HUDEP-2 (cell line): ENCODE measurements around the gene PERM1.
"Not testable (repeated sequence)": the region's sequence is repeated elsewhere in the genome, so short reads cannot be mapped to it uniquely, and the experiment has no call there.

Source experiments
- DNase-seq, 76 experiments: peaks; one replicate each; lab custom pipeline; 2025; ENCODE audit not compliant: unreplicated experiment in 76 of 76; lab: John Stamatoyannopoulos, UW

Gene PERM1

DNA sequence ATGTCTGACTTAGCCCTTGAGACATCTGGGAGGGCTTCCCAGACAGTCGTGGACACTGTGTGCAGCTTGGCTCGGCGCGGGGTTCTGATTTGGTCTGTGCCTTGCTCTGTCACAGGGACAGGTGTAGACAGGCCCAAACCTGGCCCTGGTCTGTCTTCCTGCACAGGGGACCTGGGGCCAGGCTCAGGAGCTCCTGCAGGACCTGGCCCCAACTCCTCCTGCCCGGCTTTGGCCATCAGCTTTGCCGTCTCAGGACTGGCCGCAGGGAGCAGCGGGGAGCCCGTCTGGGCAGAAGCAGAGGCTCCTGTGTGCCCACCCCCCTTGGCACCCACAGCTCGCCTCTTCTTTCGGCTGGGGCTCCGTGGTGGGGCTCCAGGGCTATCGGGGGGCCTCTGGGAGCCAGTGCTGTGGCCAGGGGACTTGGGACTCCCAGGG is 1.7 kb downstream of the PERM1 start:
- no peak for DNase-seq

DNA sequence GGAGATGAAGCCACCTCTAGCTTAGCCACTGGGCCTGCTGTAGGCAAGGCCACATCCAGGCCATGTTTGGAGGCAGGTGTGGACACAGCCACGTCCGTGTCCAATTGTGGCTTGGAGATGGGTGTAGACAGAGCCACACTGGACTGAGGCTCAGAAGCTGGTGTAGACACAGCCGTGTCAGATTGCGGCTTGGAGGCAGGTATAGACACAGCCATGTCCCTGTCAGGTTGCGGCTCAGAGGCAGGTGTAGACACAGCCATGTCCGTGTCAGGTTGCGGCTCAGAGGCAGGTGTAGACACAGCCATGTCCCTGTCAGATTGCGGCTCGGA is 2.2 kb downstream of the PERM1 start:
- no peak for DNase-seq

DNA sequence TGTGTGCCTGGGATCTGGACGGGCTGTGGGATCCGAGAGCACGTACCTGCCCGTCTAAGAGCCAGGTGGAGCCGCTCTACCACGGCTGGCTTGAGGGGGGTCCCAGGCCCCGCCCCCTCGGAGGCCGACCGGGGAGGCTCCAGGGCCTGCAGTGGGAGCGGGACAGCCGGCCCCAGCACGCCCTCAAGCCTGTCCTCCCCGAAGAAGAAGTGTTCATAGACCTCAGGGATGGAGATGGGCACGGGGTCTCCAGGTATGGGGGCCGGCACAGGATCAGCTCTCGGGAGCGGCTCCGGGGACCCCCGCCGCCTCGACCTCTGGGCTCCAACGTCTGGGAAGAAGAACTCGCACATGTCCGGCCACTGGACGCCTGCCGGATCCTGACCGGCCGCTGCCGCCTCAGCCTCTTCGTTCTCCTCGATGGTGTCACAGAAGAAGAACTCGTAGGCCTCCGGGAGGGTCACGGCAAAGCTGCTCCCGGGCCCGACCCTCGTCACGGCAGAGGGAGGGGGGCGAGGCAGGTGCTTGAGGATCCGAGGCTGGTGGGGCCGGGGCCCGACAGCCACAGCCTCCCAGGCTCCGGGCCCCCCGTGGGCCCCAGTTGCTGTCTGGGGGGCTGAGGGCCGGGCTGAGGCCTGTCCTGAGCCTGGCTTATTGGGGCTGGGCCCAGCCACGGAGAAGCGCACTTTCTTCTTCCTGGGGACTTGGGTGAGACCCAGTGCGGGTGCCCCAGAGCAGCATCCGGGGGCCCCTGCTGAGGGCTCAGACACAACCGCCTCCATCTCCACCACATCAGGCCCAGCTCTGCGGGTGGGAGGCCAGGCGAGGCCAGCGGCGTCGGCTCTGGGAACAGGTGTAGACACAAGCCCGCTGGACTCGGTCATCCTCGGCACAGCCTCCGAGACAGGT is 2.8 kb downstream of the PERM1 start:
- no peak for DNase-seq

- no peak for DNase-seq
Observed at GRCh38 chr1:978069-978834, 3.6 kb downstream of the PERM1 start.

GRCh38 chr1:976791-977190 is 5.1 kb downstream of the PERM1 start:
- not testable (repeated sequence) for DNase-seq

DNA sequence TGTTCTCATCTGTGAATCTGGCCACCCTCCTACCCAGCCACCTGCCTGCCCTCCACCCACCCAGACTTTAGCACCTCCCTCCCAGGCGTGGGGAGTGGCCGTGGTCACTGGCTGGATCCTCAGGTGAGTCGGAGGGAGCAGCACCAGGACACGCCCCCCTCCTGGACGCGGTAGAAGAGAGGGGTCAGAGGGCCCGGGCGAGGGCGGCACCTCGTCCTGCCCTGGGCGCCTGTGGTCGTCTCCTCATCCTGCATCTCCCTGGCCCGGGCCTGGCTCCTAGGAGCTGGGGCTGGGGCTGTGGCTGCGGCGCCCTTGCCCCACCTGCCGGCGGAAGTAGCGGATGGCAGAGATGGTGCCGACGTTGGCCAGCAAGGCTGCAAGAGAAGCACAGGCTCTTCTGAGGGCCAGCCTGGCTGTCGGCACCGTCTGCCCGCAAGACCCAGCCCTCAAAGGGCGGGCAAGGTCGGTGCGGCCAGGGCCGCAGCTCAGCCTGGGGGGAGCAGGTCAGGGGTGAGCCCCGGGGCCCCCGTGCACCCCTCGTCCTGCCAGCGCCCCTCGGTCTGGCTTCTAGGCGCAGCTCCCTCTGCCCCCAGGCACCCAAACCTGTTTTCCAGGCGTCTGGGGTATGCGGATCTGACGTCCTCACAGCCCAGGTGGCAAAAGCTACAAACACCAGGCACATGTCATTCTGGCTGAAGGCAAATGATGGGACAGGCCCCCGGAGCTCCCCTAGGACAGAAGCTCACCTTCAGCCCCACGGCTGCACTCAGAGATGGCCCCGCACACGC is 5.8 kb downstream of the PERM1 start:
- peak in 51 of 76 experiments; percentile 3 to 66 (median 36) for DNase-seq

DNA sequence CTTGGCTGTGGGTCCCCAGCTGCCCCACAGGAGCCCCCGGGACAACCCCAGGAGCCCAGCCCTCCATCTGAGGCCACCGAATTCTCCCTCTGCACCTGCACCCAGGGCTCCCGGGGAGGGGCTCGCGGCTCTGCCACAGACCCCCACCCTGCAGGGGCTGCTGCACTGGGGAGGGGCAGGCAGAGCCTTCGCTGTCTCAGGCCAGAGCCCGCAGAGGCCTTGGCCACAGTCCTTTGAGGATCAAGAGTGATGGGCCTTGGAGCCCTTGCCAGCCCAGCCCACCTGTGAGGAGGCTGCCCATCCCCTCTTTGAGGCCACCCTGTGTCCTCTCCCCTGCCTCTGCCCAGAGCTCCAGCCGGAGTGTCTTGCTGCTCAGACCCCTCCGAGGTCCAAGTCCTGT is 6.5 kb downstream of the PERM1 start:
- no peak for DNase-seq

GRCh38 chr1:974687-975328 is 7.1 kb downstream of the PERM1 start:
- no peak for DNase-seq

- no peak for DNase-seq
Observed at GRCh38 chr1:974293-974640, 7.6 kb downstream of the PERM1 start.

DNA sequence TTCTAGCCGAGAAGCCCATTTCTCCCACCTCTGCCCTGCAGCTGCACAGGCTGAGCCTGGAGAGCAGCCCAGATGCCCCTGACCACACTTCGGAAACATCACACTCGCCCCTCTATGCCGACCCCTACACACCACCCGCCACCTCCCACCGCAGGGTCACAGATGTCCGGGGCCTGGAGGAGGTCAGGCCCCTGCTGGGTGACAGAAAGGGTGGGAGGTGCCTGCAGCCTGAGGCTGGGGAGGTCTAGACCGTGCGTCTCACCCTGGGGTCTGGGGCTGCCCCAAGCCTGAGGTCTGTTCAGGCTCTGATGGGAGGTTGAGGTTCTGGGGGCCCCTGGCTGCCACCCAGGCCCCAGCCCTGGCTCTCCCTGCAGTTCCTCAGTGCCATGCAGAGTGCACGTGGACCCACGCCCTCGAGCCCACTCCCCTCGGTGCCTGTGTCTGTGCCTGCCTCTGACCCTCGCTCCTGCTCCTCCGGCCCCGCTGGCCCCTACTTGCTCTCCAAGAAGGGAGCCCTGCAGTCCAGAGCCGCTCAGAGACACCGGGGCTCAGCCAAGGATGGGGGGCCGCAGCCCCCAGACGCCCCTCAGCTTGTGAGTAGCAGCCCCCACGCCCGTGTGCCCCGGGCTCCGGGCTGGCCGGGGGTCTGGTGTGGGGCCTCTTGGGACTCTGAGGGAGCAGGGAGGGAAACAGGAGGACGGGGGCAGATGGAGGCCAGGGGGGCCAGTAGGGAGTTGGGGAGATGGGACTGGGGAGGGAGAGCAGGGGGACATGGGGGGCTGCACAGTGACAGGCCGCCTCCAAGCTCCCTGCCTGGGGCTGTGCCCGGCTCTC is 8.2 kb downstream of the PERM1 start:
- no peak for DNase-seq

DNA sequence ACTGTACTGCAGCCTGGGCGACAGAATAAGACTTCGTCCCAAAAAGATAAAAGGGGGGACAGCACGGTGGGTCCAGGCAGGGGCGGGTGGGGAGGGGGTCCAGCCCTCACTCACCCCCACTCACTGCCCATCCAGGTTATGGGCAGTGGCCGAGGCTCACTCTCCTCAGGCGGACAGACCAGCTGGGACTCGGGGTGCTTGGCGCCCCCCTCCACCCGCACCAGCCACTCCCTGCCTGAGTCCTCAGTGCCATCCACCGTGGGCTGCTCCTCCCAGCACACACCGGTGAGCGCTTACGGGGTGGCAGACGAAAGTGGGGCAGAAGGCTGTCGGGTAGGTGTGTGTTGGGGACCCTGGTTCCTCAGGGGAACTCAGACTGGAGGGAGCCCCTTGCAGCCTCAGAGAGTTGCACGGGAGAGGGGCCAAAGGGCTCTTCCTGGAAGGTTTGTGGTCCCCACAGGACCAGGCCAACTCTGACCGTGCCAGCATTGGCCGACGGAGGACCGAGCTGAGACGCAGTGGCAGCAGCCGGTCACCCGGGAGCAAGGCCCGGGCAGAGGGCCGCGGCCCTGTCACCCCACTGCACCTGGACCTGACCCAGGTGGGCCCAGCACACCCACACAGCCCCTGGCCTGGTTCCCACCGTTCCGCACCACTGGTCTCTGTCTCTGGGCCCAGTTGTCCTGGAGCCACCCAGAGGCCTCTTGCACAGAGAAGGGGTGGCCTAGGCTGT is 9.0 kb downstream of the PERM1 start:
- DNase-seq = no peak

- no peak for DNase-seq
Observed at GRCh38 chr1:971751-972506, 10.0 kb downstream of the PERM1 start.

GRCh38 chr1:970973-971730 is 10.7 kb downstream of the PERM1 start:
- no peak for DNase-seq

DNA sequence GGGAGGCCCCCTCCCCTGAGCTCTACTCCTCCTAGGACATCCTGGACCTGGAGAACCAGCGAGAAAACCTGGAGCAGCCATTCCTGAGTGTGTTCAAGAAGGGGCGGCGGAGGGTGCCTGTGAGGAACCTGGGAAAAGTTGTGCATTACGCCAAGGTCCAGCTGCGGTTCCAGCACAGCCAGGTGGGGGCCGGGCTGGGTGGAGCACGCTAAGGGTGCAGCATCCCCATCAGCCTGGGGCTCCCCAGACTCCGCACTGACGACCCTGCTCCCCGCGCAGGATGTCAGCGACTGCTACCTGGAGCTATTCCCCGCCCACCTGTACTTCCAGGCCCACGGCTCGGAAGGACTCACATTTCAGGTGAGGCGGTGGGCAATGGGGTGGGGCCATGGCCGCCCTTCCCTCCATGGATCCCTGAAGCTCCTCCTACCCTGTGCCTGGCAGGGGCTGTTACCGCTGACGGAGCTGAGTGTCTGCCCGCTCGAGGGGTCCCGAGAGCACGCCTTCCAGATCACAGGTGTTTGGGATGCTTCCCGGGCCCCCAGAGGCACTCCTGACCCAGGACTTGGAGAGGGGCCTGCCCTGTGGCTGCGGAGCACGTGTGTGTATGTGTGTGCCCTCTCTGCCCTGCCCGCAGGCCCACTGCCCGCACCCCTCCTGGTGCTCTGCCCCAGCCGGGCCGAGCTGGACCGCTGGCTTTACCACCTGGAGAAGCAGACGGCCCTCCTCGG is 11.5 kb downstream of the PERM1 start:
- DNase-seq = no peak

- no peak for DNase-seq
Observed at GRCh38 chr1:969260-969855, 12.5 kb downstream of the PERM1 start.

GRCh38 chr1:967466-968343 is 14.2 kb downstream of the PERM1 start:
- DNase-seq = no peak
